GM12891 (cell line): ENCODE results near the gene FARSB.

Source experiments
- POLR2A ChIP-seq: IDR thresholded peaks from 2 replicates; pipeline ENCODE4 v1.6.1; 2011; ENCODE audit warnings: low read depth, low read length, control low read depth
- POLR2AphosphoS5 ChIP-seq: IDR thresholded peaks from 2 replicates; pipeline ENCODE4 v1.6.1; 2011; ENCODE audit warnings: low read depth, low read length, control low read depth
- POU2F2 ChIP-seq: IDR thresholded peaks from 2 replicates; pipeline ENCODE4 v1.6.1; 2011; ENCODE audit warnings: low read depth, mild to moderate bottlenecking, control low read depth, low read length, moderate library complexity
- SPI1 ChIP-seq: IDR thresholded peaks from 2 replicates; pipeline ENCODE4 v1.6.1; 2011; ENCODE audit warnings: low read depth, low read length, control low read depth
- TAF1 ChIP-seq: IDR thresholded peaks from 2 replicates; pipeline ENCODE4 v1.6.1; 2011; ENCODE audit warnings: low read depth, low read length, control low read depth

- TF ChIP-seq SPI1 (no peak), POLR2AphosphoS5 (no peak), POLR2A (no peak), TAF1 (no peak), POU2F2 (no peak)
Measured at GRCh38 chr2:222603501-222603900, 52.4 kb downstream of the FARSB start.
